Gastroesophageal sphincter (tissue), 4 donors: Measurements from ENCODE around the gene SERPINE1. TPM values are rescaled to one million over a fixed set of nuclear protein-coding genes. Genes with fewer than 3 reads are reported as not detected.
"Not testable (repeated sequence)": the region's sequence is repeated elsewhere in the genome, so short reads cannot be mapped to it uniquely, and the experiment has no call there.

Experiments
- ATAC-seq: fragments of 150-250 bp; one replicate; pipeline ENCODE4 v1.9.1; 2016; ENCODE audit warnings: mild to moderate bottlenecking, moderate library complexity
- H3K27ac ChIP-seq, 4 donors: fragments of 200-600 bp; sonication (generic) in 3 of 4; 1 replicate in 3 of 4; 2 replicates in 1 of 4; pipeline ENCODE4 v1.5.1; 2016 to 2019
- H3K27me3 ChIP-seq: fragments of 200-600 bp; sonication (generic); one replicate; pipeline ENCODE4 v1.5.1; 2019
- H3K36me3 ChIP-seq, 2 donors: fragments of 200-600 bp; sonication (generic); one replicate each; pipeline ENCODE4 v1.5.1; 2019; ENCODE audit warnings: control low read depth in 1 of 2
- H3K4me1 ChIP-seq, 3 donors: fragments of 200-600 bp; sonication (generic); 1 replicate in 2 of 3; 2 replicates in 1 of 3; pipeline ENCODE4 v1.5.1; 2016 to 2019; ENCODE audit warnings: control low read depth in 2 of 3
- H3K4me3 ChIP-seq, 2 donors: fragments of 200-600 bp; sonication (generic); one replicate each; pipeline ENCODE4 v1.5.1; 2019; ENCODE audit warnings: mild to moderate bottlenecking in 1 of 2, moderate library complexity in 1 of 2
- H3K9me3 ChIP-seq, 3 donors: fragments of 200-600 bp; sonication (generic); one replicate each; pipeline ENCODE4 v1.5.1; 2017 to 2019; ENCODE audit warnings: control low read depth in 2 of 3
- EP300 ChIP-seq: sonication (generic); formaldehyde crosslinking; IDR thresholded peaks from one replicate; pipeline ENCODE4 v1.6.1; 2017; ENCODE audit warnings: antibody characterized with exemption, mild to moderate bottlenecking
- POLR2A ChIP-seq, 2 donors: fragments of 450-650 bp; IDR thresholded peaks; one replicate each; pipeline ENCODE4 v1.6.1; 2017; ENCODE audit warnings: antibody characterized with exemption in 2 of 2, mild to moderate bottlenecking in 2 of 2, moderate library complexity in 1 of 2
- POLR2AphosphoS5 ChIP-seq: sonication (generic); formaldehyde crosslinking; IDR thresholded peaks from one replicate; pipeline ENCODE4 v1.6.1; 2017; ENCODE audit warnings: antibody characterized with exemption
- WGBS, 2 donors: methylation state at CpG; one replicate each; pipeline ENCODE4 v1.1.5; 2018; ENCODE audit warnings: low coverage in 1 of 2; 5-methylcytosine and 5-hydroxymethylcytosine counted together
- total RNA-seq, 4 donors: library from RNA; depleted of rRNA; stranded (reverse); fragments of >200 nt; gene quantifications; one replicate each; pipeline ENCODE4 v1.1.0, GENCODE V29; 2016
- TF ChIP-seq, protein P1 (sequence below), 4 experiments: fragments of 200-600 bp in 2 of 4; fragments of 450-650 bp in 2 of 4; sonication (generic) in 1 of 4; IDR thresholded peaks; one replicate each; pipeline ENCODE4 v1.5.1; 2017 to 2019; ENCODE audit warnings: antibody characterized with exemption in 4 of 4, mild to moderate bottlenecking in 2 of 4, moderate library complexity in 2 of 4

The SERPINE1 gene
- total RNA-seq, 4 donors from 2014 or later, result 5.4 to 75.3 (median 19.6) TPM

DNA sequence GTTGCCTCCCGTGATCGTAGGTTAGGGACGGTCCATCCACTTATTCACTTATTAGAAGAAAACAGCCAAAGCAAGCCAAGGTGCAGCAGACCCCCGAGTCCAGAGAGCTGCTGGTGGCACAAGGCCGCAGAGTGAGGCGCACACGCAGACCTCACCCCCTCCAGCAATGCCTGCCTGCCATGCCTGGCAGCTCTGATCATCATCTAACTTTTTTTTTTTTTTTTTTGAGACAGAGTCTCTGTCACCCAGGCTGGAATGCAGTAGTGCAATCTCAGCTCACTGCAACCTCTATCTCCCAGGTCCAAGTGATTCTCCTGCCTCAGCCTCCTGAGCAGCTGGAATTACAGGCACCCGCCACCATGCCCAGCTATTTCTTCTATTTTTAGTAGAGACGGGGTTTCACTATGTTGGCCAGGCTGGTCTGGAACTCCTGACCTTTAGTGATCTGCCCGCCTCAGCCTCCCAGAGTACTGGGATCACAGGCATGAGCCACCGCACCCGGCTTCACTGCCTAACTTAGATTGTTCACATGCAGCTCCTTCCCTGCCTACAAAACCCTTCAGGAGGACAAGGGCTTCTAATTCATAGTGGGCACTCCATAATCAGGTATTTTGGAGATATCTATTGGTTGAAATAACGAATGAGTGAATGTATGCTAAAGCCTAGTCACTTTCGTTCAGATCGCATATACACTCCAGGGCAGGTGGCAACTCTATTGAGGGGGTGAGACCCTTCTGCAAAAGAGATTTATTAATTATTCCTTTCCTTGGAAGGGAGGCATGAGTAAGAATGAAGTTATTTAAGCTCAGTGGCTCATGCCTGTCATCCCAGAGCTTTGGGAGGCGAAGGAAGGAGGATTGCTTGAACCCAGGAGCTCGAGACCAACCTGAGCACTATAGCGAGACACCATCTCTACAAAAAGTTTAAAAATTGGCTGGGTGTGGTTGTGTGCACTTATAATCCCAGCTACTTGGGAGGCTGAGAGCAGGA is 25.8 kb upstream of the SERPINE1 start:
- no peak for ATAC-seq
- H3K4me1 ChIP-seq, result peaks cover 0 to 27% (median 14%) of the 10 kb centered on the region in 3 donors
- no peak overlapping the region for H3K4me3 ChIP-seq
- no peaks in the 10 kb centered on the region for H3K36me3 ChIP-seq
- H3K27ac ChIP-seq, result peak overlapping the region; percentile 5 to 84 (median 80)
- no peak for TF ChIP-seq POLR2AphosphoS5
- TF ChIP-seq EP300, result no peak
- TF ChIP-seq, protein P1, sequence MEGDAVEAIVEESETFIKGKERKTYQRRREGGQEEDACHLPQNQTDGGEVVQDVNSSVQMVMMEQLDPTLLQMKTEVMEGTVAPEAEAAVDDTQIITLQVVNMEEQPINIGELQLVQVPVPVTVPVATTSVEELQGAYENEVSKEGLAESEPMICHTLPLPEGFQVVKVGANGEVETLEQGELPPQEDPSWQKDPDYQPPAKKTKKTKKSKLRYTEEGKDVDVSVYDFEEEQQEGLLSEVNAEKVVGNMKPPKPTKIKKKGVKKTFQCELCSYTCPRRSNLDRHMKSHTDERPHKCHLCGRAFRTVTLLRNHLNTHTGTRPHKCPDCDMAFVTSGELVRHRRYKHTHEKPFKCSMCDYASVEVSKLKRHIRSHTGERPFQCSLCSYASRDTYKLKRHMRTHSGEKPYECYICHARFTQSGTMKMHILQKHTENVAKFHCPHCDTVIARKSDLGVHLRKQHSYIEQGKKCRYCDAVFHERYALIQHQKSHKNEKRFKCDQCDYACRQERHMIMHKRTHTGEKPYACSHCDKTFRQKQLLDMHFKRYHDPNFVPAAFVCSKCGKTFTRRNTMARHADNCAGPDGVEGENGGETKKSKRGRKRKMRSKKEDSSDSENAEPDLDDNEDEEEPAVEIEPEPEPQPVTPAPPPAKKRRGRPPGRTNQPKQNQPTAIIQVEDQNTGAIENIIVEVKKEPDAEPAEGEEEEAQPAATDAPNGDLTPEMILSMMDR (IDR thresholded peaks at IDR 0.05), result no peak
- H3K9me3 ChIP-seq, result no peaks in the 10 kb centered on the region
- no peaks in the 10 kb centered on the region for H3K27me3 ChIP-seq
- 94 to 100% methylated on average over 5 to 8 of the region's 18 CpGs for WGBS, 2 donors

DNA sequence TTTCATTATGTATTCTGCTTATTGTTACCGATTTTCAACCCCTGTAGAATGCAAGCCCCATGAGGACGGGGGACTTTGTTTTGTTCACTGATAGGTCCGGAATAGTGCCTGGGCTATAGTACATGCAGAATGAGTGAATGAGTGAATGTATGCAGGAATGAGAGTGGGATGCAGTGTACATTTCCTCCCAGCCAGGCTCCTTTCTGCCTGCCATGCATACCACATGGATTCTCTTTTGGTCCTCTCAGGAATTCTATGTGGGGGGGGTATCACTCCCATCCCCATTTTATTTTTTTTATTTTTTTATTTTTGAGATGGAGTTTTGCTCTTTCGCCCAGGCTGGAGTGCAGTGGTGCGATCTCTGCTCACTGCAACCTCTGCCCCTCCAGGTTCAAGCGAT is 24.9 kb upstream of the SERPINE1 start:
- Histone ChIP-seq H3K4me3 (no peak overlapping the region), H3K36me3 (no peaks in the 10 kb centered on the region), H3K27me3 (no peaks in the 10 kb centered on the region), H3K9me3 (no peaks in the 10 kb centered on the region), H3K27ac (no peak overlapping the region), H3K4me1 (peaks cover 0 to 27% (median 14%) of the 10 kb centered on the region in 3 donors)
- no peak for ATAC-seq
- WGBS, 2 donors, result 77% methylated on average over 6 of the region's 6 CpGs; no CpG with 5 or more reads in 1 of the 2 donors
- no peak for TF ChIP-seq POLR2A (IDR thresholded peaks at IDR 0.05)
- no peak for TF ChIP-seq POLR2AphosphoS5
- no peak for TF ChIP-seq EP300
- TF ChIP-seq, protein P1 (IDR thresholded peaks at IDR 0.05), result no peak

DNA sequence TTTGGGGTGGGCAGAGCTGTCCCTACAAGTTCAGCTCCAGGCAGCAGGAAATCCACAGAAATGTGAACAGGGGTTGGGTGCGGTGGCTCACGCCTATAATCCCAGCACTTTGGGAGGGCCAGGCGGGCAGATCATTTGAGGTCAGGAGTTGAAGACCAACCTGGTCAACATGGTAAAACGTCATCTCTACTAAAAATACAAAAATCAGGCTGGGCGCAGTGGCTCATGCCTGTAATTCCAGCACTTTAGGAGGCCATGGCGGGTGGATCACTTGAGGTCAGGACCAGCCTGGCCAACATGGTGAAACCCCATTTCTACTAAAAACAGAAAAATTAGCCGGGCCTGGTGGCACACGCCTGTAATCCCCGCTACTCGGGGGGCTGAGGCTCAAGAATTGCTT is 23.2 kb upstream of the SERPINE1 start:
- peaks cover 0 to 36% (median 14%) of the 10 kb centered on the region in 3 donors for H3K4me1 ChIP-seq
- H3K27ac ChIP-seq, H3K36me3 ChIP-seq, H3K27me3 ChIP-seq, ATAC-seq, H3K4me3 ChIP-seq, H3K9me3 ChIP-seq: not testable (repeated sequence)
- WGBS, 2 donors, result 100% methylated on average over 3 of the region's 10 CpGs; no CpG with 5 or more reads in 1 of the 2 donors

DNA sequence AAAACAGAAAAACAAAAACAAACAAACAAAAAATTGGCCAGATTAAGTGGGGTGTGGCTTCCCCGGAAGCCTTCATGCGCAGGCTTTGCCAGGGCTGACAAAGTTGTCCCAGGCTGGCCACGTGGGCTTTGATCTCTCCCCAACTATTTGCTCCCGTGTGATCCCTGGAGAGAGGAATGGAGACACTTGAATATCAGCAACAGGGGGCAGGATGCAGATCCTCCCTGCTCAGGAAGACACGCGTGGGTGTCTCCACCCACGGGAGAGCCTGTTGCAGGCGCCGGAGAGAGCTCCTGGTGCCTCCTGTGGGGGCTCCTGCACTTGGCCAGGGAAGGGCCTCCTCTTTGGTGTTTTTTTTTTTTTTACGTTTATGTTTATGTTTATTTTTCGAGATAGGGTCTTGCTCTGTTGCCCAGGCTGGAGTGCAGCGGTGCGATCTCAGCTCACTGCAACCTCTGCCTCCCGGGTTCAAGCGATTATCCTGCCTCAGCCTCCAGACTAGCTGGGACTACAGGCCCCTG is 22.7 kb upstream of the SERPINE1 start:
- H3K36me3 ChIP-seq, result no peaks in the 10 kb centered on the region
- H3K27ac ChIP-seq, result no peak overlapping the region
- no peaks in the 10 kb centered on the region for H3K9me3 ChIP-seq
- H3K27me3 ChIP-seq, result no peaks in the 10 kb centered on the region
- no peak for ATAC-seq
- 52 to 66% methylated on average over 8 to 13 of the region's 15 CpGs for WGBS, 2 donors
- H3K4me1 ChIP-seq, result peaks cover 0 to 34% (median 14%) of the 10 kb centered on the region in 3 donors
- H3K4me3 ChIP-seq, result no peak overlapping the region
- TF ChIP-seq POLR2AphosphoS5 (no peak), EP300 (no peak), POLR2A (IDR thresholded peaks at IDR 0.05) (no peak)
- TF ChIP-seq, protein P1 (IDR thresholded peaks at IDR 0.05), result no peak

DNA sequence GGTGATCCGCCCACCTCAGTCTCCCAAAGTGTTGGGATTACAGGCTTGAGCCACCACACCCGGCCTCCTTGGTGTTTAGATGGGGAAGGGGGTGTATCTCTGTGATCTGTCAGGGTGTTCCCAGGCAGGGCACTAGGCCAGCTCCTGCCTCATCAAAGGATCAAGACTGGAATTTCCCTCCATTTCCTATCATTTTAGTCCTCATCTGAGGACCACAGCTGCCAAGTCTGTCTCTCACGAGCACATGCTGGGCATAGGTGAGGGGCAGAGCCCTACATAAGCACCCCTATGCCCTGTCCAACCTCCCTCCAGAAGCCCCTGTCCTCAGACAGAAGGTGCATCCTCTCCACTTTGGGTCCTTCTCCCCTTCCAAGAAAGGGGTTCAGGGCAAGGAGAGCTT is 22.1 kb upstream of the SERPINE1 start:
- H3K27me3 ChIP-seq, result no peaks in the 10 kb centered on the region

DNA sequence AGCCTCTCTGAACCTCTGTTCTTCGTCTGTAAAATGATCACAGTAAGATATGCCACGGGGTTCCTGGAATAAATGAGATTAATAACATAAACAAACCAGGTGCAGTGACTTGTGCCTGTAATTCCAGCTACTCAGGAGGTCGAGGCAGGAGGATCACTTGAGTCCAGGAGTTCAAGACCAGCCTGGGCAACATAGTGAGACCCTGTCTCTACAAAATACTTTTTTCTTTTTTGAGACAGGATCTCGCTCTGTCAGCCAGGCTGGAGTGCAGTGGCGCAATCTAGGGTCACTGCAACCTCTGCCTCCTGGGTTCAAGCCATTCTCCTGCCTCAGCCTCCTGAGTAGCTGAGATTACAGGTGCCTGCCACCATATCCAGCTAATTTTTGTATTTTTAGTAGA is 21.7 kb upstream of the SERPINE1 start:
- not testable (repeated sequence) for H3K9me3 ChIP-seq, ATAC-seq, H3K27me3 ChIP-seq, H3K4me3 ChIP-seq, H3K27ac ChIP-seq, H3K36me3 ChIP-seq
- 62 to 70% methylated on average over 4 of the region's 5 CpGs for WGBS, 2 donors
- H3K4me1 ChIP-seq, result peaks cover 0 to 24% (median 7%) of the 10 kb centered on the region in 3 donors

More for the DNA sequence above, 22.1 kb upstream of the SERPINE1 start:
- Histone ChIP-seq H3K4me3 (no peak overlapping the region), H3K27ac (no peak overlapping the region), H3K9me3 (no peaks in the 10 kb centered on the region), H3K4me1 (peaks cover 0 to 29% (median 9%) of the 10 kb centered on the region in 3 donors), H3K36me3 (no peaks in the 10 kb centered on the region)
- TF ChIP-seq, protein P1 (IDR thresholded peaks at IDR 0.05), result no peak
- no peak for TF ChIP-seq POLR2A (IDR thresholded peaks at IDR 0.05)
- no peak for TF ChIP-seq EP300
- no peak for TF ChIP-seq POLR2AphosphoS5
- WGBS, 2 donors, result 40% methylated on average over 2 of the region's 3 CpGs; no CpG with 5 or more reads in 1 of the 2 donors
- no peak for ATAC-seq
